Activated naive CD4-positive, alpha-beta T cell treated with anti-CD3 and anti-CD28 coated beads for 36 hours (primary cell): ENCODE data around the gene PPWD1. TPM values are rescaled to one million over a fixed set of nuclear protein-coding genes. Genes with fewer than 3 reads are reported as not detected.
A peak's percentile ranks its signal among the peaks of the same experiment; 100 is the strongest.

Source experiments
- CTCF ChIA-PET: fragments of 350-600 bp; sonication (Branson Sonifier 250); formaldehyde crosslinking; loops from one replicate; lab custom pipeline; 2021; ENCODE audit warnings: antibody characterized with exemption; lab: Charles Lee
- DNase-seq: peaks from one replicate; pipeline ENCODE4 v3.0.0-alpha.2; 2020
- H3K27ac Mint-ChIP-seq: one replicate; pipeline ENCODE4 v1.8.0; 2021; ENCODE audit warnings: mild to moderate bottlenecking, mixed read lengths
- H3K27me3 Mint-ChIP-seq: one replicate; pipeline ENCODE4 v1.8.0; 2021; ENCODE audit warnings: low read depth, mixed read lengths
- H3K36me3 Mint-ChIP-seq: one replicate; pipeline ENCODE4 v1.8.0; 2021; ENCODE audit warnings: low read depth, mixed read lengths
- H3K4me1 Mint-ChIP-seq: one replicate; pipeline ENCODE4 v1.8.0; 2021; ENCODE audit warnings: low read depth, mixed read lengths
- H3K4me3 Mint-ChIP-seq: one replicate; pipeline ENCODE4 v1.8.0; 2021; ENCODE audit warnings: mild to moderate bottlenecking, moderate library complexity, mixed read lengths
- H3K9me3 Mint-ChIP-seq: one replicate; pipeline ENCODE4 v1.8.0; 2021; ENCODE audit warnings: mixed read lengths
- intact Hi-C: fragments of 100-400 bp; cut with micrococcal nuclease; formaldehyde crosslinking; loops from one replicate; pipeline ENCODE4 v1.15.1; 2023
- total RNA-seq, 2 experiments: library from RNA; stranded (reverse); gene quantifications; one replicate each; pipeline ENCODE4 v1.2.3, GENCODE V29; 2021

PPWD1 gene
- total RNA-seq: 10 to 100 TPM; 33.6 to 33.9 TPM

DNA sequence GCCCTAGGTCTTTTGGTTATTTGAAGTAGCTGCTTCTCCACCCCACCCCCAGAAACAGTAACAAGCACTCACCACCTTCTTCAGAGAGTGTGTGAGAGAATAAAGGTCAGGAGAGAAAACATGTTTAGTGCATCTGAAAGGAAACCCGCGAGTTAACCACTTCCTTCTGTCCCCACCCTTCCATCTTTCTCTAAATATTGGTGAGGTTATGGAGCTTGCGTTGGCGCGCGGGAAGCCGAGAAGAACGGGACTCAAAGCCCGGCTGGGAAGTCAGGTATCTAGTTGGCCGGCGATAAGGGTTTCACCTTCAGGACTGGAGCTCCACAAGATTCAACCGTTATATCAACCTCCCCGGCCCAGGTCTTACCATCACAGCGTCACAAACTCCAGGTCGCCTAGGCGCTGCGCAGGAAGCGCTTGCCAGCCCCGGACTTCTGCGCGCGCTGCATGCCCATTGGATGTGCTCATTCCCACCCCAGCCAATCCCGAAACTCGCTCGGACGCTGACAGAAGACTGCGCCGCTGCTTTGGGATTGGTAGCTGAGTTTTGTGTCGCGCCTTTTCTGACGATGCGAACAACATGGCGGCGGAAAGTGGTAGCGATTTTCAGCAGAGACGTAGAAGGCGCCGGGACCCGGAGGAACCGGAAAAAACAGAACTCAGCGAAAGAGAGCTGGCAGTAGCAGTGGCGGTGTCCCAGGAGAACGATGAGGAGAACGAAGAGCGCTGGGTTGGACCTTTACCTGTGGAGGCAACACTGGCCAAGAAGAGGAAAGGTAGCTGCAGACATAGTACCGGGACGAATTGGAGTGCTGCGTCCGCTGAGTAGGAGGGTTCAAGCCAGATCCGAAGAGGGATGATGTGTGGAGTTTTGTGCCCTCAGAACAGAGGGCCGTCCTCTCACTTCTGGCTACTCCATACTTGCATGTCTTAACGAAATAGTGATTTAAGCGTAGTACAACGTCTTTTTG is at the start of gene PPWD1, which contains the start of gene CENPK:
PPWD1 (plus strand) TSS at position 566 of the 971 bp plus-strand sequence; CDS start at position 581, 15 bp downstream.
CENPK (minus strand) TSS at position 438 of the 971 bp plus-strand sequence. CDS start 8,261 bp downstream, outside the sequence.
- H3K4me1 Mint-ChIP-seq: peaks cover 45% of the 10 kb centered on the region
- CTCF ChIA-PET: interaction anchor here (0.6 to 1.1 kb wide), 2 partner anchors 11 to 60 kb away, joined by 3 to 5 read pairs; no protein-coding TSS in a partner anchor
- peaks cover 28% of the 10 kb centered on the region for H3K36me3 Mint-ChIP-seq
- intact Hi-C loops: loop anchor here (1.0 to 2.0 kb wide), 8 partner anchors 61 to 795 kb away; partner anchors contain the start of genes CWC27, ERBIN, SREK1 and SREK1IP1
- peak; percentile 98 for DNase-seq
- no peaks in the 10 kb centered on the region for H3K9me3 Mint-ChIP-seq
- H3K27me3 Mint-ChIP-seq: no peaks in the 10 kb centered on the region
- peak within 1 kb of the TSS; percentile 98 for H3K4me3 Mint-ChIP-seq
- H3K27ac Mint-ChIP-seq: peak within 1 kb of the TSS; percentile 96

GRCh38 chr5:65525726-65526125 is 37.4 kb upstream of the PPWD1 start:
- intact Hi-C loops: no loop called here
- DNase-seq: no peak
- Mint-ChIP-seq H3K9me3 (no peaks in the 10 kb centered on the region), H3K4me1 (no peaks in the 10 kb centered on the region), H3K36me3 (peaks cover 31% of the 10 kb centered on the region), H3K27ac (no peak overlapping the region), H3K27me3 (no peaks in the 10 kb centered on the region), H3K4me3 (no peak overlapping the region)
- CTCF ChIA-PET: no interaction called here

DNA sequence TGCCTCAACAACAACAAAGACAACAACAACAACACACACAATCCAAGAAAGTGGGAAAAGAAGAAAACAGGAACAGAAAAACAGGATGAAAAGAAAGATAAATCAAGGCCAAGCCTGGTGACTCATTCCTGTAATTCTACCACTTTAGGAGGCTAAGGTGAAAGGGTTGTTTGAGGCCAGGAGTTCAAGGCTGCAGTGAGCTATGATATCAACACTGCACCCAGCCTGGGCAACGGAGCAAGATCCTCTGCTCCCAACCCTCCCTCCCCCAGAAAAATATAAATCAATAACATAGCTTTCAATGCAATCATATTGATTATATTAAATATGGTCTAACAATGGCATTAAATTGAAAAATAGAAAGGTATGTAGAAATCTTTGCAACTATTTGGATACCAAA is 32.2 kb upstream of the PPWD1 start:
- DNase-seq: no peak
- Mint-ChIP-seq H3K4me1 (no peaks in the 10 kb centered on the region), H3K27me3 (no peaks in the 10 kb centered on the region), H3K4me3 (no peak overlapping the region), H3K9me3 (no peaks in the 10 kb centered on the region), H3K27ac (no peak overlapping the region), H3K36me3 (peaks cover 25% of the 10 kb centered on the region)
- CTCF ChIA-PET: no interaction called here
- intact Hi-C loops: no loop called here

GRCh38 chr5:65535529-65535987 is 27.5 kb upstream of the PPWD1 start:
- H3K4me3 Mint-ChIP-seq: no peak overlapping the region
- no peaks in the 10 kb centered on the region for H3K9me3 Mint-ChIP-seq
- DNase-seq: no peak
- no peak overlapping the region for H3K27ac Mint-ChIP-seq
- intact Hi-C loops: no loop called here
- CTCF ChIA-PET: no interaction called here
- no peaks in the 10 kb centered on the region for H3K27me3 Mint-ChIP-seq
- peaks cover 29% of the 10 kb centered on the region for H3K36me3 Mint-ChIP-seq
- H3K4me1 Mint-ChIP-seq: no peaks in the 10 kb centered on the region

GRCh38 chr5:65539827-65540226 is 23.3 kb upstream of the PPWD1 start:
- peaks cover 54% of the 10 kb centered on the region for H3K36me3 Mint-ChIP-seq
- intact Hi-C loops: no loop called here
- CTCF ChIA-PET: no interaction called here

GRCh38 chr5:65544473-65544872 is 18.6 kb upstream of the PPWD1 start:
- intact Hi-C loops: no loop called here
- Mint-ChIP-seq H3K4me1 (no peaks in the 10 kb centered on the region), H3K9me3 (no peaks in the 10 kb centered on the region), H3K4me3 (no peak overlapping the region), H3K27ac (no peak overlapping the region), H3K36me3 (peaks cover 72% of the 10 kb centered on the region), H3K27me3 (no peaks in the 10 kb centered on the region)
- no peak for DNase-seq
- CTCF ChIA-PET: interaction anchor here (0.7 kb wide), 1 partner anchor 20 kb away, joined by 3 read pairs; no protein-coding TSS in a partner anchor

More at GRCh38 chr5:65539827-65540226, 23.3 kb upstream of the PPWD1 start:
- no peak for DNase-seq
- Mint-ChIP-seq H3K9me3 (no peaks in the 10 kb centered on the region), H3K4me1 (no peaks in the 10 kb centered on the region), H3K4me3 (no peak overlapping the region), H3K27me3 (no peaks in the 10 kb centered on the region), H3K27ac (no peak overlapping the region)

GRCh38 chr5:65546141-65546540 is 17.0 kb upstream of the PPWD1 start:
- H3K36me3 Mint-ChIP-seq: peaks cover 73% of the 10 kb centered on the region
- DNase-seq: no peak

GRCh38 chr5:65548281-65548680 is 14.8 kb upstream of the PPWD1 start:
- Mint-ChIP-seq H3K4me1 (no peaks in the 10 kb centered on the region), H3K36me3 (peaks cover 62% of the 10 kb centered on the region), H3K4me3 (no peak overlapping the region), H3K27ac (no peak overlapping the region), H3K9me3 (no peaks in the 10 kb centered on the region), H3K27me3 (no peaks in the 10 kb centered on the region)
- intact Hi-C loops: no loop called here
- CTCF ChIA-PET: no interaction called here
- DNase-seq: no peak

More at GRCh38 chr5:65546141-65546540, 17.0 kb upstream of the PPWD1 start:
- intact Hi-C loops: no loop called here
- H3K27me3 Mint-ChIP-seq: no peaks in the 10 kb centered on the region
- H3K27ac Mint-ChIP-seq: no peak overlapping the region
- CTCF ChIA-PET: no interaction called here
- no peaks in the 10 kb centered on the region for H3K4me1 Mint-ChIP-seq
- H3K9me3 Mint-ChIP-seq: no peaks in the 10 kb centered on the region
- H3K4me3 Mint-ChIP-seq: no peak overlapping the region

DNA sequence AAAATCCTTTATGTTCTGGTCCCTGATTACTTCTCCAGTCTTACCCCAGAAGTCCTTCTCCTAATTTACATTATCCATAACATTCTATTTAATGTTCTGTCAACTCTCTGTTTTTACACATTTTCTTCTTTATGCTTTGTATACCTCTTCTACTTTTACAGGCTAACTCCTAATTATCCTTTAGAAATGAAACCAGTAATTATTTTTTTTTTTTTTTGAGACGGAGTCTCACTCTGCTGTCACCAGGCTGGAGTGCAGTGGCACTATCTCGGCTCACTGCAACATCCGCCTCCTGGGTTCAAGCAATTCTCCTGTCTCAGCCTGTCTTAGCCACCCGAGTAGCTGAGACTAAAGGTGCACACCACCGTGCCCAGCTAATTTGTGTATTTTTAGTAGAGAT is 9.2 kb upstream of the PPWD1 start:
- H3K27ac Mint-ChIP-seq: no peak overlapping the region

DNA sequence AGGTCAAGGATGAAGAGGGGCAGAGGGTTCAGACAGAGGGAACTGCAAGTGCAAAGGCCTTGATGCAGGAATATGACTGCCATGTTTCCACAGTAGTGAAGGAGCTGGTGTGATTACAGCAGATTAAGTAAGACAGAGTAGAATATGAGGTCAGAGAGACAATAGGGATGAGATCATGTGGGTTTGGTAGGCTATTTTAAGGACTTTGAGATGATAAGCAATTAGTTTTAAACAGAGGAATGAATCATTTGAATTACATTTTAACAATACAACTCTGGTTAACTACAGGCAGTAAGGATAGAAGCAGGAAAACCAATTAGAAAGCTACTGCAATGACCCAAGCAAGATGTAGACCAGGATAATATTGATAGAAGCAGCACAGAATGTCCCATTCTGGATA is 7.8 kb upstream of the PPWD1 start:
- H3K9me3 Mint-ChIP-seq: no peaks in the 10 kb centered on the region
- no peak for DNase-seq
- intact Hi-C loops: no loop called here
- CTCF ChIA-PET: no interaction called here
- peaks cover 4% of the 10 kb centered on the region for H3K4me1 Mint-ChIP-seq
- H3K36me3 Mint-ChIP-seq: peaks cover 50% of the 10 kb centered on the region
- H3K27ac Mint-ChIP-seq: no peak overlapping the region
- no peak overlapping the region for H3K4me3 Mint-ChIP-seq
- H3K27me3 Mint-ChIP-seq: no peaks in the 10 kb centered on the region

More for the DNA sequence above, 9.2 kb upstream of the PPWD1 start:
- no peak overlapping the region for H3K4me3 Mint-ChIP-seq
- intact Hi-C loops: no loop called here
- H3K4me1 Mint-ChIP-seq: peaks cover 3% of the 10 kb centered on the region
- no peak for DNase-seq
- peaks cover 52% of the 10 kb centered on the region for H3K36me3 Mint-ChIP-seq
- CTCF ChIA-PET: interaction anchor here (0.6 kb wide), 1 partner anchor 378 kb away, joined by 4 read pairs; no protein-coding TSS in a partner anchor
- H3K27me3 Mint-ChIP-seq: no peaks in the 10 kb centered on the region
- H3K9me3 Mint-ChIP-seq: no peaks in the 10 kb centered on the region

DNA sequence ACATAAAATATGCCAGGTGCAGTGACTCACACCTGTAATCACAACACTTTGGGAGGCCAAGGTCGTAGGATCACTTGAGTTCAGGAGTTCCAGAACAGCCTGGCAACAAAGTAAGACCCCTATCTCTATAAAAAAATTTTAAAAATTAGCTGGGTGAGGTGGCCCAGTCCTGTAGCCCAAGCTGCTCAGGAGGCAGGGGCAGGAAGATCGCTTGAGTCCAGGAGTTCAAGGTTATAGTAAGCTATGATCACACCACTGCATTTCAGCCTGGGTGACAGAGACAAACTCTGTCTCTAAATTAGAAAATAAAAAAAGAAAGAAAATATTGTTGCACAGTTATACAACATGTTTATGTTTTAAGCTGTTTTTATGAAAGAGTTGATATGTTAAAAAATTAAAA is 6.9 kb upstream of the PPWD1 start:
- H3K9me3 Mint-ChIP-seq: no peaks in the 10 kb centered on the region
- CTCF ChIA-PET: interaction anchor here (0.8 to 1.0 kb wide), 2 partner anchors 9 to 33 kb away, joined by 3 read pairs; no protein-coding TSS in a partner anchor

GRCh38 chr5:65556718-65557117 is 6.4 kb upstream of the PPWD1 start:
- Mint-ChIP-seq H3K27ac (no peak overlapping the region), H3K4me1 (peaks cover 11% of the 10 kb centered on the region), H3K27me3 (no peaks in the 10 kb centered on the region), H3K9me3 (no peaks in the 10 kb centered on the region), H3K4me3 (no peak overlapping the region), H3K36me3 (peaks cover 50% of the 10 kb centered on the region)
- DNase-seq: no peak
- CTCF ChIA-PET: interaction anchor here (0.8 to 1.0 kb wide), 2 partner anchors 9 to 32 kb away, joined by 3 read pairs; no protein-coding TSS in a partner anchor
- intact Hi-C loops: no loop called here

More for the DNA sequence above, 6.9 kb upstream of the PPWD1 start:
- Mint-ChIP-seq H3K27me3 (no peaks in the 10 kb centered on the region), H3K27ac (no peak overlapping the region), H3K36me3 (peaks cover 47% of the 10 kb centered on the region), H3K4me3 (no peak overlapping the region), H3K4me1 (peaks cover 7% of the 10 kb centered on the region)
- no peak for DNase-seq
- intact Hi-C loops: no loop called here
